ENCODE measurements around the gene TEDC1.

GRCh38 chr14:105464501-105464900, 26.5 kb upstream of the TEDC1 start:
- TF ChIP-seq CTCF (conservative IDR thresholded peaks at IDR 0.05; ENCODE audit: low read depth, low read length) (no peak), EZH2 (IDR thresholded peaks at IDR 0.05; ENCODE audit: borderline replicate concordance, low read depth, low read length, poor library complexity, severe bottlenecking) (no peak)
